GM19240 (cell line): ENCODE results near the gene ANKRD66.
"Not testable (repeated sequence)": the region's sequence is repeated elsewhere in the genome, so short reads cannot be mapped to it uniquely, and the experiment has no call there.

ENCODE experiments used
- DNase-seq: peaks from one replicate; pipeline ENCODE4 v3.0.0; 2011; ENCODE audit warnings: low spot score; ENCODE audit not compliant: insufficient read length

Gene ANKRD66

DNA sequence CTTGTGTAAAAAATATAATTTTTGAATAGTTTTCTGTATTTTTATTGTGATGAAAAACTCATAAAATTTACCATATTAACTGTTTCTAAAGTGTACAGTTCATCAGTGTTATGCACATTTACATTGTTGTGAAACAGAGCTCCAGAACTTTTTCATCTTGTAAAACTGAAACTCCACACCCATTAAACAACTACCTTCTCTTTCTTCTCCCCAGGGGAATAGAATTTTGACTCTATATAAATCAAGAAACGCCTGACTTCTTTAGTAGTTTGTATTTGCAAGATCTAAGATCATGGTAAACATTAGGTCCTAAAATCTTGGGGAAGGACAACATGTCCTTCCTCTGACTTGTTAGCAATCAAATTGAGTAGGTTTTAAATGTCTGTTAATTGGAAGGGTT is 9.1 kb downstream of the ANKRD66 start:
- DNase-seq: no peak

DNA sequence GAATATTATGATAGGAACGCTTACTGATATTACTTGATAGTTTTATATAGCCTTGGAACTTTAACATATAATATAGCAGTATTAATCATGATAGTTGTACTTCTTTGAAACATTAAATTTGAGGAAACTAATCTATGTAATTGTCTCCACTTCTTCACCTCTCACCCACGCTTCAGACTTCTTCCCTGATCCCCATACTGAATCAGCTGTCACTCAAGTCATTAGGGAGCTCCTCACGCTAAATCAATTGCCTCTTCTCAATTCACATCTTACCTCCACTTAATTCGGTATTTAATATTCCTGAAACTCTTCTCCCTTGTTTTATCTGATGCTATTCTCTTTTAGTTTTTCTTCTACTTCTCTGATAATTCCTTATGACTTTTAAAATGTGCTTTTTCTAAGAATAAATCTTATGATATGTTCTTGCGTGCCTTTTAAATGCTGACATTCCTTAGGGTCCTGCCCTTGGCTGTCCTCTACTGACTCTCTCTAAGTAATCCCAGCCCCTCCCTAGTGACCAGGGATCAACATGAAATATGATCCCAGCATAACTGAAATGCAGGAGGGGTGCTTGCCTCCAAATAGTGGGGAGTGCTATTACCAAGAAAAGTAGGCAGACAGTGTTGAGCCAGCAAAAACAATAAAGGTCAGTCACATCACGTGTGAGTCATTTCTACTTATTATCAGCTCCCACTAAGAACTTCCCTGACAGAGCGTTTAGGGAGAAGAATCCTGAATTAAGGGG is 9.9 kb downstream of the ANKRD66 start:
- DNase-seq: no peak

- no peak for DNase-seq
These were observed 10.5 kb downstream of the ANKRD66 start for GRCh38 chr6:46757214-46757596.

DNA sequence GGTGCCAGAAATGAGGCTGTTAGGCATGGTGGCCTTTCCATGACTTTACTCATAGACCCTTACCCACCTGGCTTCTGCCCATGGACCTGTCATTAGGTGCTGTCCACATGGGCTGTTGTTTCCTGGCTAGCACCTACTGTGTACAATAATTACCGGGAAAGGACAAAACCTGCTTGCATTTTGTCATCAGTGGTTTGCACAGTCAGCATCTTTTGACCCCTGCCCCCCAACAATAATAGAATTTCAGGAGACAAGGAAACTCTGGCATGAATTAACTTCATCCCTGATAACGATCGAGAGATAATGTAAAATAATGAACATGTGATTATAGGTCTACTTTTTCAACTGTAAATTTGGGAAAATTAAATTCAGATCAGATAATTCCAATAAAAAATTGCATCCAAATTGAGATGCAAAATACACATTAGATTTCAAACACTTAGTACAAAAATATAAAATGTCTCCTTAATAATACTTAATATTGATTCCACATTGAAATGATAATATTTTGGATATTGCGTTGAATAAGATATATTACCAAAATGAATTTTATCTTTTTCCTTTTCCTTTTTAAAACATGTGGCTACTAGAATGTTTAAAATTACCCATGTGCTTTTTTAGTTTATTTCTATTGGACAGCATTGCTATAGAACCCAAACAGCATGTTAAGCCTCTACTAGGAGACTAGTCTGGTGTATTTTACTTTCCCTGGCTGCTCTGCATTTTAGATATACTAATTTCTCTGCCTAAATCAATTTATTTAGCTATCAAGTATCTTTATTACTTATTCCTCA is 12.4 kb downstream of the ANKRD66 start:
- no peak for DNase-seq

- DNase-seq: no peak
These were observed 14.2 kb downstream of the ANKRD66 start for GRCh38 chr6:46760925-46761324.

DNA sequence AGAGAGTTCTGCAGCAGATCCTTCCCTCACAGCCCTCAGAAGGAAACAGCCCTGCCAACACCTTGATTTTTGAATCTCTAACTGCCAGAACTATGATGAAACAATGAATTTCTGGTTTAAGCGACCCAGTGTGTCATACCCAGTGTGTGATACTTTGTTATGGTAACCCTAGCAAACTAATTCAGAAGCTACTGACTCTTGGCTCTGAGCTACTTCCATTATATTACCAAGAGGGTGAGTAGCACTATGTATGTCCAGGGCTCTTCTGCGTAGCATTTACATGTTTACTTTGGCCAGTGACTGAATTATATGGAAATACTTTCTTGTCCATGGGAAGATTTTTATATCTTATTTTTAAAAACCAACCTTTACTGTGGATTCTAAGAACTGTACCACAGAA is 16.7 kb downstream of the ANKRD66 start:
- DNase-seq: no peak

GRCh38 chr6:46764280-46764679 is 17.5 kb downstream of the ANKRD66 start:
- DNase-seq: not testable (repeated sequence)

DNA sequence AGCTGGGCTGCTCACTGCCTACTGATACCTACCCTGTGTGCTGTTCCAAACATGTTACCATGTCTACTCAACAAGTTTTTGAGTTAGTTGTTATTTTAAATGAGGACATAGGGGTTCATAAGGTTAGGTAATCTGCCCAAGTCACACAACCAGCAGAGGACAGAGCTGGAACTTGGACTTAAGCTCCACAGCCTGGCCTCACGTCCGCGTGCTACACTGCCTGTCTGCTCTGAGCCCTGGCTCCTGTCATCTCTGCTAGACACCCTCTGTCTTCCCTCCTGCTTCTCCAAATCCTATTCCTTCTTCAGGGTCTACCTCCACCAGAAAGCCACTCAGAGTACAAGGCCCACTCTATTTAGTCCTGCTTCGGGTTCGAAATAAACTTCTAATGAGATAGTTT is 18.2 kb downstream of the ANKRD66 start:
- DNase-seq: no peak

DNA sequence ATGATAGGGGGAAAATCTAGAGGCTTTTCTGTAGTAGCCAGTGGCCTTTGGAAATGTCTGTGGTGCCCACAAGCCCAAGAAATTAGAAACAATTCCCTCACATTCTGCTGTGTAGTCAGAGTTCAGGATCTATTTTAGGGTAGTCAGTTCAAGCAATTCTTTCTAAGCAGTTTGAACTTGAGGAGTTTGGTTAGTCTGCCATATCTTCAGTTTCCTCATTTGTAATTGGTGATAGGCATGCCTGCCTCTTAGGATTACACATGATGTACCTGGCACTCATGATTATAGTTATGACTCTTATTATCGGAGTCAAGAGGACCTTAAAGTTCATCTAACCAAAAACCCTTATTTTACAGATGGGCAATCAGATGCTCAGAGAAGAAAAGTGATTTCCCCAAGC is 25.3 kb downstream of the ANKRD66 start:
- DNase-seq: no peak

DNA sequence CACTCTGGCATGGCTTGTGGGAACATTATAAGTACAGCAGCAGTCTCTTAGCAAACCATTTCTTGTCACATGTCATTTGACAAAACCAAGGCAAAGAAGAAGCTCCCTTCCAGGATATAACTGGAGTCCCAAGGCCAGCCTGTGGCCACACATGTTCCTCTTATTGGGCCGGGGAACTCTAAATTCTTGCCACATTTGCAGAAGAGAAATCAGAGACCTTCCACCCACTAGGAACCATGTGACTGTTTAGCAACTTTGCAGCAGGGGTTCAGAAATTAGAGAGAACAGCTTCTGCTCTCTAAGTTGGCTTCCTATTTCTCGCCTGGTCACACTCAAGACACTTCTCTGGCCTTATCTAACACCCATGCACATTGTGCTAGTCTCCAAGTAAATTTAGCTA is 26.0 kb downstream of the ANKRD66 start:
- DNase-seq: no peak

DNA sequence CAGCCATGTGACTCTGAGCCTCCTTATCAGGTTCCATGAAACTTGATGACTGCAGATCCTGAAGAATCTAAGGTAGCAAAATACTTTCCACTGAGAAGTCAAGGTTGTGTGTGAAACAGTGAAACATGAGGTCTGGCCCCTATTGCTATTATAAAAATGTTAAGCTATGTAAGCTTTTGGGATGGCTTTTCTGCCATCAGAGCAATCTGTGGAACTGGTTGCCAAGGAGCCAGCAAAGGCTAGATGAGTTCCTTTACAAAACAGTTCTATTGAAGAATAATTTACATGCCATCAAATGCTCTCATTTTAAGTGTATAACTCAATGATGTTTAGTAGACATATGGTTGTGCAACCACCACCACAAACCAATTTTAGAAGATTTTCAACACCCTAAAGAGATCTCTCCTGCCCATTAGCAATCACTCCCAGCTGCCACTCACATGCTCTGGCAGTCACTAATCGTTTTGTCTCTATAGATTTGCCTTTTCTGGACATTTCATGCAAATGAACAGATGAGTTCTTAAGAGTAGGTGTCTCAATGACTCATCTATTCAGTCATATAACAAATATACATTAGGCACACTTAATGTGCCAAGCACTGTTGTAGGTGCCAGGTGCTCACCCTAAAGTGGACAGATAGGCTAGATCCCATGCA is 26.6 kb downstream of the ANKRD66 start:
- no peak for DNase-seq

GRCh38 chr6:46774736-46775135 is 28.0 kb downstream of the ANKRD66 start:
- DNase-seq: not testable (repeated sequence)

- DNase-seq: no peak
These were observed 29.5 kb downstream of the ANKRD66 start for GRCh38 chr6:46776070-46776712.

DNA sequence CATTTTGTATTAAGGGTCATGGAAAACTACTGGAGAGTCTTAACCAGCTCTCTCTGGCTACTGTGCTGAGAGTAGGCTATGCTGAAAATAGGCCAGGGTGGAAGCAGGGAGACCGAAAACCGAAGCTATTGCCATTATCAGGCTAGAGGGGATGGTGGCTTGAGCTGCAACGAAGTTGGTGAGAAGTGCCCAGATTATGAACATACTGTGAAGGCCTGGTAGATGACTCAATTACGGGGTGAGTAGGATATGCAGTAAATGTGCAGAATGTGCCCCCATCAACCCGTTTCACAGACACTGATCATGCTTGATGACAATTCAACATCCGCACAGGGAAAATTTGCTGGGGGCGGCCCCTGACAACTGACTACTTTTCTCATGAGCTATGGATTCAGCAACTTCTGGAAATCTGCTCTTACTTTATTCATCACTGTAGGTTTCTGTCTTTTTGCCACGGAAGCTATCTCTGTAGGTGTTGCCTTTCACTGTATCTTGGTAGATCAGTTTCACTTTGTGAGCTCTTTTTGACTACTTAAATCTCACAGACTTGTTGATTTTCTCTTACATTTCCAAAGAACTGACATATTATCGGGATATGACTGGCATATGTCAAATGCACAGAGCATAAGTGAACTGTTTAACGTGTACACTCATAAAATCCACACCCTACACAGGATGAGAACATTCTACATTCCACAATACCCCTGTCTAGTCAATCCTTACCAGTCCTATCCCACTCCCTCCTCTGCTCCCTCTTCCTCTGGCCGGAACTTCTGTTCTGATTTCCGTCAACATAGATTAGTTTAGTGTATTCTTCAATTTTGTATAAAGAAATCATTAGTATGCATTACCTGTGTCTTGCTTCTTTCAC is 31.0 kb downstream of the ANKRD66 start:
- no peak for DNase-seq

DNA sequence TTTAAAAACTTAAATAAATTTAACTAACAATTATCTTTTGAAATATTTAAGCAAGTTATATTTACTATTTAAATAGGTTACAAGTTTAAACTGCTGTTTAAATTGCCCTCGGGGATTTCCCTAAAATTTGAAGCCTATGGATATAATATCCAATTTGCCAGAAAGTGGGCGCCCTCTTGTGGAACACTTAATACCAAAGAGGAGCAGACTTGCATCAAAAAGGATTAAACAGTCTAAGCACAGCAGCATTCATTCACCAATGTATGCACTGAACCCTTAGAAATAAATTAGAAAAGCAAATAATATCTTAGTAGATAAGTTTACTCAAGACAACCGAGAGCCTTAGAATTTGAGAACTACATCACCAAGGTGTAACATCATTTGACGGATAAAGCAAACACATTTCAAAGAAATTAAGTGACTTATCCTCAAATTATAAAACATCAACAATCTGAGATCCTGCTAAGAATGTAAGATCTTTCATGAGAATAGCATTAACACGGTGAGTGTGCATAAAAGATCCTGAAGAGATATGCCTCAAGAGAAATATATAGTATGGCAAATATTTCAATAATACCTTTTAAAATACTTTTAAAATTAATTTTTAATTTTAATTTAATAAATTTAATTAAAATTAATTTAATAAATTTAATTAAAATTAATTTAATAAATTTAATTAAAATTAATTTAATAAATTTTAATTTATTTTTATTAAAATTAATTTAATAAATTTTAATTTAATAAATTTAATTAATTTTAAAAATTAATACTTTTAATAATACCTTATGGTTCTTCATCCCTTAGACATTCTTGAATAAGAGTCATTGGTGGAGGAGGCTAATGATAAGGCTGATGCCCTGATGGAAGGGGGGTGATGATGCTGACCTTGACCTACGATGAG is 35.0 kb downstream of the ANKRD66 start:
- DNase-seq: no peak

DNA sequence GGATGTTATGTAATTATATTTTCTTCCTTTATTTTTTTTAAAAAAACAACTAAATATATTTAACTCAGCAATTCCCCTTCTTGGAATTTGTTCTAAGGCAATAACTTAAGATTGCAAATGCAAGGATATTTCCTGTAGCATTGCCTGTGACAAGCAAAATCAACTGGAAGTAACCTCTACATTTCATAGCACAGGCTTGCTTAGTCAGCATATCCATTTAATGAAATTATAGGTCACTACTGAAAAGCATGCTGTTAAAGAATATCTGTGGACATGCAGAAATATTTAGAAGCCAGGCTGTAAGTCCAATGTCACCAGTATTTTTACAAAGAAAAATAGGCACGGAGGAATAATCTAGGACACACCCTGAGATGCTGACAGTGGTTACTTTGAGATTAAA is 37.8 kb downstream of the ANKRD66 start:
- DNase-seq: no peak

DNA sequence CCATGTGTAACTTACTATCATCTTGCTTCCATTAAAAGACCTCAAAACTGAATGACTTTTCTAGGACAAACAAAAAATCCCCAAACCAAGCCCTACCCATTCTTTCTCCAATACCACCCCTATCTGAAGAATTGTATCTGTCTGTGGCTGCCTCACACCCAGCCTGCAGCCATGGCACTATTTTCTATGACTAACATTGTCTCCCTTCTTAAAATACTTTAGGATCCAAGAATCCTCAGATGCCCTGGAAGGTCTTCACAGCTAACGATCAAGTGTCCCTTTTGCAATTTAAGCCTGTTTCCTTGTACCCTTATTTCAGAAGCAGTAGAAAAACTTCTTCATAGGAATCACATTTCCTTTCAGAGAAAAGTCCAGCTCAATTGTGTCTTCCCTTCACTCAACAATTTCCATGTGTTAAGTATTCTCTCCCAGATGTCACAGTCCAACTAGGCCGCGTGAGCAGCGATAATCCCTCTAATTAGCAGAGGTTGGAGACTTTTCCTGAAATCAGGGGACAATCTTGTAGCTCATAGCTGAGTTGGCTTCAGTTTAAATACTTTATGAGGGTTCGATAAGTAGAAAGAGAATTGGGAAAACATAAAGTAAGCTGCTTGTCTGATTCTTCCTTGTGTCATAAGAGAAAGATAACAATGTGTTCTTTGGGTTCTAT is 41.3 kb downstream of the ANKRD66 start:
- no peak for DNase-seq

GRCh38 chr6:46788791-46789190 is 42.1 kb downstream of the ANKRD66 start:
- DNase-seq: no peak
